GM13977 (cell line): Measurements from ENCODE around the gene ABLIM2.

Experiments used
- DNase-seq: peaks from one replicate; pipeline ENCODE4 v3.0.0; 2012; ENCODE audit warnings: low spot score
- CTCF ChIP-seq: IDR thresholded peaks from 2 replicates; pipeline ENCODE4 v1.5.1; 2012; ENCODE audit warnings: mild to moderate bottlenecking, control low read depth; ENCODE audit not compliant: insufficient read depth; ENCODE audit errors: extremely low read depth, missing control alignments
- in situ Hi-C: fragments of 300-500 bp; cut with MboI; formaldehyde crosslinking; loops from one replicate; pipeline ENCODE4 v1.12.0; 2022; ENCODE audit warnings: low sequenced_read_pairs, low pct_unique_long_range_greater_than_20kb, mixed read lengths, inconsistent platforms; ENCODE audit not compliant: unreplicated experiment

Gene ABLIM2

GRCh38 chr4:8070736-8071718, 87.6 kb downstream of the ABLIM2 start:
- in situ Hi-C loops = no loop called here
- DNase-seq = no peak

GRCh38 chr4:8069102-8069752, 89.4 kb downstream of the ABLIM2 start:
- DNase-seq = no peak
- TF ChIP-seq CTCF = no peak
- in situ Hi-C loops = no loop called here

More at GRCh38 chr4:8070736-8071718, 87.6 kb downstream of the ABLIM2 start:
- no peak for TF ChIP-seq CTCF

GRCh38 chr4:8067945-8068896, 90.4 kb downstream of the ABLIM2 start:
- in situ Hi-C loops = no loop called here
- TF ChIP-seq CTCF = no peak
- no peak for DNase-seq

DNA sequence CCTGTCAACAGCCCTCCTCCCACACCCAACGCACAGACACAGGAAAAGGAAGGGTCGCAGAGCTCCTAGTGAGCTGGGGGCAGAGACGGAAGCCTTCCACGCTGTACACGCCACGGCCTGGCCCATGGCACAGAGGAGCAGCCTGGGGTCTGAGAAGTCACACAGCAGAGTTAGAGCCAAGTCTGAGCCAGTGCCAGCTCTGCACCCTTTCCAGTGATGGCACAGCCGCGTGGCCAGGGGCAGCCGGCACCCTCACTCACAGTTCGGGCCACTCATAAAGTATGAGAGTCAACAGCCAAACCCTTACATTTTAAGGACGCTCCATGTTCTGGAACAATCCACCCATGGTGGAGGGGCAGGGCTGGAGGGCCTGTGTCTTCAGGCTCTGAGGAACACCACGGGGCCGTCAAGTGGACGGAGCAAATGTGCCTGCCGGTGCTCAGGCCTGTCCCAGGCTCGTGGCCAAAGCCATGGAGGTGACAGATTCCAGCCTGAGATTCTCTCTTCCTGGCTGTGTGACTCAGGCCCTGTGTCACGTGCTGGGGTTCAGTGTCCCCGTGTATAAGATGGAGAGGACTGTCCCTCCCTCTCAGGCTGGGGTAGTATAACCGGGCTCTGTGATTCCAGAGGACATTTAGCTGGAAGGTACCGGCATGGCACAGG, 91.2 kb downstream of the ABLIM2 start:
- DNase-seq = no peak
- in situ Hi-C loops = no loop called here

DNA sequence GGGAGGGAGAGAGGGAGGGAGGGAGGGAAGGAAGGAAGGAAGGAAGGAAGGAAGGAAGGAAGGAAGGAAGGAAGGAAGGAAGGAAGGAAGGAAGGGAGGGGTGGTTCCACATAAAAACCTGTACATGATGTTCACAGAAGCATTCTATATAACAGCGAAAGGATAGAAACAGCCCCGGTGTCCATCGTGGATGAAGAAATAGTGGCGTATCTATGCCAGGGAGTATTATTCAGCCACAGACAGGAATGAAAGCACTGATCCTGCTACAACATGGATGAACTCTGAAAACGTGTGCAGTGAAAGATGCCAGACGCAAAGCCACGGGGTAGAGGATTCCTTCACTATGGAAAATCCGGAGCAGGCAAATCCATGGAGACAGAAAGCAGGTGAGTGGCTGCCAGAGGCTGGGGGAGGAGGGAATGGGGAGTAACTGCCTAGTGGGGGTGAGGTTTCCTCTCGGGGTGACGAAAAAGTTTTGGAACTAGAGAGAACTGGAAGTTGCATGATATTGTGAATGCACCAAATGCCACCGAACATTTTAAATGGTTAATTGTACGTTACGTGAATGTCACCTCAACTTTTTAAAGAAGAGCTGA, 92.2 kb downstream of the ABLIM2 start:
- no peak for TF ChIP-seq CTCF
- in situ Hi-C loops = no loop called here
- DNase-seq = no peak

More for the DNA sequence above, 91.2 kb downstream of the ABLIM2 start:
- TF ChIP-seq CTCF = no peak
